WTC11 (cell line): ENCODE results near the gene AKR7A2. TPM values are rescaled to one million over a fixed set of nuclear protein-coding genes. Genes with fewer than 3 reads are reported as not detected.

ENCODE experiments used
- ATAC-seq: fragments of 200-7000 bp; cut with Tn5 transposase; 2 replicates; pipeline ENCODE4 v1.10.0; 2021; ENCODE audit warnings: mild to moderate bottlenecking, moderate library complexity
- CTCF ChIA-PET: fragments of 300-600 bp; sonication (Branson Sonifier 250); formaldehyde crosslinking; loops from one replicate; lab custom pipeline; 2021; ENCODE audit warnings: antibody characterized with exemption; lab: Charles Lee
- POLR2A ChIA-PET: fragments of 350-600 bp; sonication (Branson Sonifier 250); formaldehyde crosslinking; loops from one replicate; lab custom pipeline; 2021; ENCODE audit warnings: antibody characterized with exemption; lab: Charles Lee
- DNase-seq: peaks from one replicate; pipeline ENCODE4 v3.0.0; 2021; ENCODE audit warnings: low spot score
- H3K27ac Mint-ChIP-seq: 2 replicates; pipeline ENCODE4 v1.8.0; 2021; ENCODE audit warnings: mixed read lengths
- H3K27me3 Mint-ChIP-seq: 2 replicates; pipeline ENCODE4 v1.8.0; 2021; ENCODE audit warnings: low read depth, mild to moderate bottlenecking, moderate library complexity, mixed read lengths
- H3K36me3 Mint-ChIP-seq: 2 replicates; pipeline ENCODE4 v1.8.0; 2021; ENCODE audit warnings: mixed read lengths
- H3K4me1 Mint-ChIP-seq: 2 replicates; pipeline ENCODE4 v1.8.0; 2022; ENCODE audit warnings: mixed read lengths
- H3K4me3 Mint-ChIP-seq: 2 replicates; pipeline ENCODE4 v1.8.0; 2021; ENCODE audit warnings: mild to moderate bottlenecking, moderate library complexity, mixed read lengths
- H3K9me3 Mint-ChIP-seq: 2 replicates; pipeline ENCODE4 v1.8.0; 2021; ENCODE audit warnings: mixed read lengths
- CREM ChIP-seq: sonication (generic); formaldehyde crosslinking; IDR thresholded peaks from 2 replicates; pipeline ENCODE4 v1.8.1; 2022; ENCODE audit warnings: mild to moderate bottlenecking, missing genetic modification reagents, moderate library complexity
- ELF4 ChIP-seq: sonication (generic); formaldehyde crosslinking; IDR thresholded peaks from 2 replicates; pipeline ENCODE4 v1.8.1; 2022; ENCODE audit warnings: low read depth, mild to moderate bottlenecking, moderate library complexity, missing genetic modification reagents
- JUN ChIP-seq: sonication (generic); formaldehyde crosslinking; IDR thresholded peaks from 2 replicates; pipeline ENCODE4 v1.8.0; 2023; ENCODE audit warnings: mild to moderate bottlenecking, missing genetic modification reagents
- MYBL2 ChIP-seq: sonication (generic); formaldehyde crosslinking; IDR thresholded peaks from 2 replicates; pipeline ENCODE4 v1.8.1; 2023; ENCODE audit warnings: mild to moderate bottlenecking, moderate library complexity, missing genetic modification reagents
- OVOL2 ChIP-seq: fragments of 250-450 bp; sonication (Bioruptor Pico); IDR thresholded peaks from 2 replicates; pipeline ENCODE4 v1.9.0; 2021; ENCODE audit warnings: mild to moderate bottlenecking, borderline replicate concordance
- TEAD1 ChIP-seq: sonication (generic); formaldehyde crosslinking; IDR thresholded peaks from 2 replicates; pipeline ENCODE4 v1.8.0; 2022; ENCODE audit warnings: mild to moderate bottlenecking, missing genetic modification reagents
- TEAD4 ChIP-seq: sonication (generic); formaldehyde crosslinking; IDR thresholded peaks from 2 replicates; pipeline ENCODE4 v1.8.0; 2022; ENCODE audit warnings: mild to moderate bottlenecking, missing genetic modification reagents
- ZNF121 ChIP-seq: sonication (generic); formaldehyde crosslinking; IDR thresholded peaks from 2 replicates; pipeline ENCODE4 v1.8.0; 2023; ENCODE audit warnings: missing genetic modification reagents
- ZNF317 ChIP-seq: sonication (generic); formaldehyde crosslinking; IDR thresholded peaks from 2 replicates; pipeline ENCODE4 v1.8.1; 2023; ENCODE audit warnings: low read depth, mild to moderate bottlenecking, moderate library complexity, missing genetic modification reagents, borderline replicate concordance
- total RNA-seq: library from RNA; stranded (reverse); gene quantifications from 3 replicates; pipeline ENCODE4 v1.2.3, GENCODE V29; 2021
- TF ChIP-seq, protein P1 (sequence below): sonication (generic); formaldehyde crosslinking; IDR thresholded peaks from 2 replicates; pipeline ENCODE4 v1.8.0; 2023; ENCODE audit warnings: mild to moderate bottlenecking, missing genetic modification reagents
- TF ChIP-seq, protein P2 (sequence below): sonication (generic); formaldehyde crosslinking; IDR thresholded peaks from 2 replicates; pipeline ENCODE4 v1.8.1; 2022; ENCODE audit warnings: low read depth, missing genetic modification reagents, borderline replicate concordance
- TF ChIP-seq, protein P3 (sequence below): sonication (generic); formaldehyde crosslinking; conservative IDR thresholded peaks from 2 replicates; pipeline ENCODE4 v1.8.1; 2022; ENCODE audit warnings: mild to moderate bottlenecking, missing genetic modification reagents
- TF ChIP-seq, protein P4 (sequence below): fragments of 200-600 bp; IDR thresholded peaks from 2 replicates; pipeline ENCODE4 v1.8.0; 2022; ENCODE audit warnings: antibody characterized with exemption
- TF ChIP-seq, protein P5 (sequence below): sonication (generic); formaldehyde crosslinking; IDR thresholded peaks from 2 replicates; pipeline ENCODE4 v1.8.1; 2023; ENCODE audit warnings: mild to moderate bottlenecking, missing genetic modification reagents
- TF ChIP-seq, protein P6 (sequence below): sonication (generic); formaldehyde crosslinking; IDR thresholded peaks from 2 replicates; pipeline ENCODE4 v1.8.1; 2023; ENCODE audit warnings: mild to moderate bottlenecking, missing genetic modification reagents, borderline replicate concordance

The AKR7A2 gene
- total RNA-seq, 1 experiment from 2014 or later, result 43.4 TPM

DNA sequence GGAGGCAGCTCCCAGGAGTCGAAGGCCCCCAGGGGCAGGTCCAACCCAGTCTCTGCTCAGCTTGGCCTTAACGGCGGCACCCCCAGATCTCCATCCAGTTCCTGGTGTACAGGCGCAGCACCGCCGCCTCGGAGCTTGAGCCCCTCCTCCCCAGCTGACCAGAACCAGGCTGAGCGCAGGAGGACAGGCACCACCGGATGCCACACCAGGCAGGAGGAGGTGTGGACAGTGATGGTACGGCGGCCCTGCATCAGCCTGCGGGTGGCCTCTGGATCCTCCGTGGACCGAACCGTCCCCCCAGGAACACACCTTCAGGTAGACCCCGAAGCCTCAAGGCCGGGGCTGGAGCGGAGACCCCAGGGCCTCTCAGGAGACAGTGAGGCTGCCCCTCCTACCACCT lies 16.5 kb upstream of the AKR7A2 start:
- Mint-ChIP-seq H3K27ac (no peak overlapping the region), H3K9me3 (no peaks in the 10 kb centered on the region), H3K36me3 (peaks cover 6% of the 10 kb centered on the region; the same call in 1 of the 2 replicates), H3K27me3 (no peaks in the 10 kb centered on the region), H3K4me1 (no peaks in the 10 kb centered on the region), H3K4me3 (no peak overlapping the region)
- no peak for DNase-seq
- CTCF ChIA-PET, result no interaction called here
- TF ChIP-seq, protein P1, sequence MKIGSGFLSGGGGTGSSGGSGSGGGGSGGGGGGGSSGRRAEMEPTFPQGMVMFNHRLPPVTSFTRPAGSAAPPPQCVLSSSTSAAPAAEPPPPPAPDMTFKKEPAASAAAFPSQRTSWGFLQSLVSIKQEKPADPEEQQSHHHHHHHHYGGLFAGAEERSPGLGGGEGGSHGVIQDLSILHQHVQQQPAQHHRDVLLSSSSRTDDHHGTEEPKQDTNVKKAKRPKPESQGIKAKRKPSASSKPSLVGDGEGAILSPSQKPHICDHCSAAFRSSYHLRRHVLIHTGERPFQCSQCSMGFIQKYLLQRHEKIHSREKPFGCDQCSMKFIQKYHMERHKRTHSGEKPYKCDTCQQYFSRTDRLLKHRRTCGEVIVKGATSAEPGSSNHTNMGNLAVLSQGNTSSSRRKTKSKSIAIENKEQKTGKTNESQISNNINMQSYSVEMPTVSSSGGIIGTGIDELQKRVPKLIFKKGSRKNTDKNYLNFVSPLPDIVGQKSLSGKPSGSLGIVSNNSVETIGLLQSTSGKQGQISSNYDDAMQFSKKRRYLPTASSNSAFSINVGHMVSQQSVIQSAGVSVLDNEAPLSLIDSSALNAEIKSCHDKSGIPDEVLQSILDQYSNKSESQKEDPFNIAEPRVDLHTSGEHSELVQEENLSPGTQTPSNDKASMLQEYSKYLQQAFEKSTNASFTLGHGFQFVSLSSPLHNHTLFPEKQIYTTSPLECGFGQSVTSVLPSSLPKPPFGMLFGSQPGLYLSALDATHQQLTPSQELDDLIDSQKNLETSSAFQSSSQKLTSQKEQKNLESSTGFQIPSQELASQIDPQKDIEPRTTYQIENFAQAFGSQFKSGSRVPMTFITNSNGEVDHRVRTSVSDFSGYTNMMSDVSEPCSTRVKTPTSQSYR (CRISPR knock-in tag), result no peak
- TF ChIP-seq, protein P2, sequence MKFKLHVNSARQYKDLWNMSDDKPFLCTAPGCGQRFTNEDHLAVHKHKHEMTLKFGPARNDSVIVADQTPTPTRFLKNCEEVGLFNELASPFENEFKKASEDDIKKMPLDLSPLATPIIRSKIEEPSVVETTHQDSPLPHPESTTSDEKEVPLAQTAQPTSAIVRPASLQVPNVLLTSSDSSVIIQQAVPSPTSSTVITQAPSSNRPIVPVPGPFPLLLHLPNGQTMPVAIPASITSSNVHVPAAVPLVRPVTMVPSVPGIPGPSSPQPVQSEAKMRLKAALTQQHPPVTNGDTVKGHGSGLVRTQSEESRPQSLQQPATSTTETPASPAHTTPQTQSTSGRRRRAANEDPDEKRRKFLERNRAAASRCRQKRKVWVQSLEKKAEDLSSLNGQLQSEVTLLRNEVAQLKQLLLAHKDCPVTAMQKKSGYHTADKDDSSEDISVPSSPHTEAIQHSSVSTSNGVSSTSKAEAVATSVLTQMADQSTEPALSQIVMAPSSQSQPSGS, result no peak
- no peak for TF ChIP-seq ZNF317 (CRISPR knock-in tag)
- no peak for TF ChIP-seq MYBL2 (CRISPR knock-in tag)
- TF ChIP-seq, protein P3, sequence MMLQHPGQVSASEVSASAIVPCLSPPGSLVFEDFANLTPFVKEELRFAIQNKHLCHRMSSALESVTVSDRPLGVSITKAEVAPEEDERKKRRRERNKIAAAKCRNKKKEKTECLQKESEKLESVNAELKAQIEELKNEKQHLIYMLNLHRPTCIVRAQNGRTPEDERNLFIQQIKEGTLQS, result no peak
- TF ChIP-seq, protein P4, sequence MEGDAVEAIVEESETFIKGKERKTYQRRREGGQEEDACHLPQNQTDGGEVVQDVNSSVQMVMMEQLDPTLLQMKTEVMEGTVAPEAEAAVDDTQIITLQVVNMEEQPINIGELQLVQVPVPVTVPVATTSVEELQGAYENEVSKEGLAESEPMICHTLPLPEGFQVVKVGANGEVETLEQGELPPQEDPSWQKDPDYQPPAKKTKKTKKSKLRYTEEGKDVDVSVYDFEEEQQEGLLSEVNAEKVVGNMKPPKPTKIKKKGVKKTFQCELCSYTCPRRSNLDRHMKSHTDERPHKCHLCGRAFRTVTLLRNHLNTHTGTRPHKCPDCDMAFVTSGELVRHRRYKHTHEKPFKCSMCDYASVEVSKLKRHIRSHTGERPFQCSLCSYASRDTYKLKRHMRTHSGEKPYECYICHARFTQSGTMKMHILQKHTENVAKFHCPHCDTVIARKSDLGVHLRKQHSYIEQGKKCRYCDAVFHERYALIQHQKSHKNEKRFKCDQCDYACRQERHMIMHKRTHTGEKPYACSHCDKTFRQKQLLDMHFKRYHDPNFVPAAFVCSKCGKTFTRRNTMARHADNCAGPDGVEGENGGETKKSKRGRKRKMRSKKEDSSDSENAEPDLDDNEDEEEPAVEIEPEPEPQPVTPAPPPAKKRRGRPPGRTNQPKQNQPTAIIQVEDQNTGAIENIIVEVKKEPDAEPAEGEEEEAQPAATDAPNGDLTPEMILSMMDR, result no peak
- TF ChIP-seq ELF4 (CRISPR knock-in tag), result no peak
- no peak for TF ChIP-seq JUN
- POLR2A ChIA-PET, result no interaction called here
- no peak for ATAC-seq

DNA sequence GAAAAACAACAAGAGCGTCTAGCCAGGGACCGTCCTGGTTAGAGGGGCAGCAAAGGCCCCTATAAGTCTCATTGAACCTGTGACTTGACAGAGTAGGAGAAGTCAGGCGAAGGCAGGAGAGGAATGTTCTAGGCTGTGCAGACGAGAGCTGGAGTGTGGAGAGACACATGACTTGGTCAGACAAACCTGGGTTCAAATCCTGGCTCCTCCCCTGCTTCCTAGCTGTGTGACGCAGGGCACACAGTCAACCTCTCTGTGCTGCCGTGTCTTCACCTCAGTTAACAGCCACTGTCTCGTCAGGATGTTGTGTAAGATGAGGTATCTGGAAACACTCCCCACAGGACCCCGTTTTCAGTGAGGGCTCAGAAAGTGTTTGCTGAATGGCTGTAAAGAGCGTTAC lies 15.8 kb upstream of the AKR7A2 start:
- peaks cover 6% of the 10 kb centered on the region; the same call in 1 of the 2 replicates for H3K36me3 Mint-ChIP-seq
- H3K27me3 Mint-ChIP-seq, result no peaks in the 10 kb centered on the region
- POLR2A ChIA-PET, result no interaction called here
- no peak overlapping the region for H3K27ac Mint-ChIP-seq
- no peaks in the 10 kb centered on the region for H3K9me3 Mint-ChIP-seq
- H3K4me1 Mint-ChIP-seq, result no peaks in the 10 kb centered on the region
- TF ChIP-seq, protein P5, sequence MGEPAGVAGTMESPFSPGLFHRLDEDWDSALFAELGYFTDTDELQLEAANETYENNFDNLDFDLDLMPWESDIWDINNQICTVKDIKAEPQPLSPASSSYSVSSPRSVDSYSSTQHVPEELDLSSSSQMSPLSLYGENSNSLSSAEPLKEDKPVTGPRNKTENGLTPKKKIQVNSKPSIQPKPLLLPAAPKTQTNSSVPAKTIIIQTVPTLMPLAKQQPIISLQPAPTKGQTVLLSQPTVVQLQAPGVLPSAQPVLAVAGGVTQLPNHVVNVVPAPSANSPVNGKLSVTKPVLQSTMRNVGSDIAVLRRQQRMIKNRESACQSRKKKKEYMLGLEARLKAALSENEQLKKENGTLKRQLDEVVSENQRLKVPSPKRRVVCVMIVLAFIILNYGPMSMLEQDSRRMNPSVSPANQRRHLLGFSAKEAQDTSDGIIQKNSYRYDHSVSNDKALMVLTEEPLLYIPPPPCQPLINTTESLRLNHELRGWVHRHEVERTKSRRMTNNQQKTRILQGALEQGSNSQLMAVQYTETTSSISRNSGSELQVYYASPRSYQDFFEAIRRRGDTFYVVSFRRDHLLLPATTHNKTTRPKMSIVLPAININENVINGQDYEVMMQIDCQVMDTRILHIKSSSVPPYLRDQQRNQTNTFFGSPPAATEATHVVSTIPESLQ (CRISPR knock-in tag), result no peak
- TF ChIP-seq OVOL2 (CRISPR knock-in tag) (no peak), TEAD4 (CRISPR knock-in tag) (no peak), CREM (no peak), TEAD1 (no peak), ZNF121 (CRISPR knock-in tag) (no peak), ZNF317 (CRISPR knock-in tag) (no peak)
- TF ChIP-seq, protein P6, sequence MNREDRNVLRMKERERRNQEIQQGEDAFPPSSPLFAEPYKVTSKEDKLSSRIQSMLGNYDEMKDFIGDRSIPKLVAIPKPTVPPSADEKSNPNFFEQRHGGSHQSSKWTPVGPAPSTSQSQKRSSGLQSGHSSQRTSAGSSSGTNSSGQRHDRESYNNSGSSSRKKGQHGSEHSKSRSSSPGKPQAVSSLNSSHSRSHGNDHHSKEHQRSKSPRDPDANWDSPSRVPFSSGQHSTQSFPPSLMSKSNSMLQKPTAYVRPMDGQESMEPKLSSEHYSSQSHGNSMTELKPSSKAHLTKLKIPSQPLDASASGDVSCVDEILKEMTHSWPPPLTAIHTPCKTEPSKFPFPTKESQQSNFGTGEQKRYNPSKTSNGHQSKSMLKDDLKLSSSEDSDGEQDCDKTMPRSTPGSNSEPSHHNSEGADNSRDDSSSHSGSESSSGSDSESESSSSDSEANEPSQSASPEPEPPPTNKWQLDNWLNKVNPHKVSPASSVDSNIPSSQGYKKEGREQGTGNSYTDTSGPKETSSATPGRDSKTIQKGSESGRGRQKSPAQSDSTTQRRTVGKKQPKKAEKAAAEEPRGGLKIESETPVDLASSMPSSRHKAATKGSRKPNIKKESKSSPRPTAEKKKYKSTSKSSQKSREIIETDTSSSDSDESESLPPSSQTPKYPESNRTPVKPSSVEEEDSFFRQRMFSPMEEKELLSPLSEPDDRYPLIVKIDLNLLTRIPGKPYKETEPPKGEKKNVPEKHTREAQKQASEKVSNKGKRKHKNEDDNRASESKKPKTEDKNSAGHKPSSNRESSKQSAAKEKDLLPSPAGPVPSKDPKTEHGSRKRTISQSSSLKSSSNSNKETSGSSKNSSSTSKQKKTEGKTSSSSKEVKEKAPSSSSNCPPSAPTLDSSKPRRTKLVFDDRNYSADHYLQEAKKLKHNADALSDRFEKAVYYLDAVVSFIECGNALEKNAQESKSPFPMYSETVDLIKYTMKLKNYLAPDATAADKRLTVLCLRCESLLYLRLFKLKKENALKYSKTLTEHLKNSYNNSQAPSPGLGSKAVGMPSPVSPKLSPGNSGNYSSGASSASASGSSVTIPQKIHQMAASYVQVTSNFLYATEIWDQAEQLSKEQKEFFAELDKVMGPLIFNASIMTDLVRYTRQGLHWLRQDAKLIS, result no peak
- TF ChIP-seq, protein P1 (CRISPR knock-in tag), result no peak
- ATAC-seq (no peak), DNase-seq (no peak)
- CTCF ChIA-PET, result no interaction called here
- H3K4me3 Mint-ChIP-seq, result no peak overlapping the region
